H1 (cell line): Measurements from ENCODE around the gene ACACB. TPM values are rescaled to one million over a fixed set of nuclear protein-coding genes. Genes with fewer than 3 reads are reported as not detected.

Source experiments
- CTCF ChIA-PET: fragments of 300-600 bp; sonication (Branson Sonifier 250); formaldehyde crosslinking; loops from one replicate; lab custom pipeline; 2021; ENCODE audit not compliant: partially characterized antibody; lab: Charles Lee
- POLR2A ChIA-PET: fragments of 300-600 bp; sonication (Branson Sonifier 250); formaldehyde crosslinking; loops from one replicate; lab custom pipeline; 2021; ENCODE audit warnings: inconsistent platforms; ENCODE audit not compliant: partially characterized antibody; lab: Charles Lee
- DNase-seq, 2 experiments: peaks; one replicate each; pipeline versions ENCODE4 v3.0.0 to v3.0.0-alpha.2; 2010 to 2022; ENCODE audit warnings: low spot score in 2 of 2, low read depth in 1 of 2, mixed read lengths in 1 of 2
- FAIRE-seq: peaks from 2 replicates; lab custom pipeline; 2011; peaks lifted over from hg19 to GRCh38; lab: Jason Lieb, UNC
- H2AFZ ChIP-seq: 2 replicates; pipeline ENCODE4 v1.8.1; 2012; ENCODE audit warnings: low read length, inconsistent platforms
- H2AK5ac ChIP-seq: 2 replicates; pipeline ENCODE4 v1.6.1; 2013; ENCODE audit warnings: low read depth, low read length
- H2BK120ac ChIP-seq: replicated peaks from 2 replicates; pipeline ENCODE3; 2013; ENCODE audit warnings: low read depth, low read length, inconsistent platforms
- H2BK12ac ChIP-seq: 2 replicates; pipeline ENCODE4 v1.6.1; 2013; ENCODE audit warnings: low read depth, low read length
- H2BK15ac ChIP-seq: 2 replicates; pipeline ENCODE4 v1.6.1; 2013; ENCODE audit warnings: low read length
- H2BK20ac ChIP-seq: 2 replicates; pipeline ENCODE4 v1.6.1; 2013; ENCODE audit warnings: low read length
- H2BK5ac ChIP-seq: 2 replicates; pipeline ENCODE4 v1.6.1; 2013; ENCODE audit warnings: low read depth, low read length
- H3K14ac ChIP-seq: 2 replicates; pipeline ENCODE4 v1.6.1; 2013; ENCODE audit warnings: inconsistent platforms; ENCODE audit not compliant: insufficient read length
- H3K18ac ChIP-seq: 2 replicates; pipeline ENCODE4 v1.6.1; 2013; ENCODE audit warnings: low read length; ENCODE audit errors: extremely low read depth
- H3K23ac ChIP-seq: 2 replicates; pipeline ENCODE4 v1.6.1; 2013; ENCODE audit warnings: inconsistent platforms; ENCODE audit not compliant: insufficient read length
- H3K23me2 ChIP-seq: 2 replicates; pipeline ENCODE4 v1.6.1; 2013; ENCODE audit warnings: low read depth, low read length
- H3K27ac ChIP-seq: 2 replicates; pipeline ENCODE4 v1.6.1; 2011; ENCODE audit warnings: low read depth, low read length, inconsistent platforms
- H3K27me3 ChIP-seq, 4 experiments: replicated peaks in 1 of 4; 1 replicate in 1 of 4; 2 replicates in 3 of 4; pipeline versions ENCODE4 v1.6.1 to v1.8.1; 2011 to 2013; ENCODE audit warnings: low read length in 3 of 4, mild to moderate bottlenecking in 3 of 4, inconsistent platforms in 2 of 4, mixed read lengths in 2 of 4, moderate library complexity in 1 of 4; ENCODE audit not compliant: control insufficient read depth in 3 of 4, insufficient read depth in 3 of 4; ENCODE audit errors: extremely low read depth in 1 of 4
- H3K36me3 ChIP-seq, 4 experiments: 2 replicates each; pipeline versions ENCODE4 v1.6.1 to v1.8.1; 2011 to 2013; ENCODE audit warnings: mild to moderate bottlenecking in 4 of 4, low read length in 3 of 4, moderate library complexity in 2 of 4, control low read depth in 1 of 4, inconsistent platforms in 1 of 4; ENCODE audit not compliant: insufficient read depth in 4 of 4, control insufficient read depth in 2 of 4
- H3K4ac ChIP-seq: replicated peaks from 2 replicates; pipeline ENCODE3; 2013; ENCODE audit warnings: low read length, low read depth, mixed read lengths, inconsistent platforms; ENCODE audit not compliant: insufficient read length
- H3K4me1 ChIP-seq, 4 experiments: replicated peaks in 1 of 4; 1 replicate in 1 of 4; 2 replicates in 3 of 4; pipeline versions ENCODE4 v1.6.1 to v1.8.1; 2011 to 2013; ENCODE audit warnings: low read length in 3 of 4, inconsistent platforms in 2 of 4, mixed read lengths in 1 of 4; ENCODE audit not compliant: insufficient read depth in 4 of 4, control insufficient read depth in 3 of 4
- H3K4me2 ChIP-seq, 2 experiments: 2 replicates each; pipeline versions ENCODE4 v1.6.1 to v1.8.1; 2011 to 2013; ENCODE audit warnings: low read depth in 2 of 2, low read length in 2 of 2, control low read depth in 1 of 2, inconsistent platforms in 1 of 2, mild to moderate bottlenecking in 1 of 2; ENCODE audit not compliant: insufficient read depth in 1 of 2
- H3K4me3 ChIP-seq, 4 experiments: fragments of 200-600, 300-600 bp in 1 of 4; sonication (generic), shearing (Covaris generic), sonication (Bioruptor Twin) in 1 of 4; 2 replicates each; pipeline versions ENCODE4 v1.5.1 to v1.8.1; 2011 to 2016; ENCODE audit warnings: low read length in 4 of 4, low read depth in 3 of 4, control low read depth in 2 of 4, inconsistent platforms in 2 of 4, mild to moderate bottlenecking in 2 of 4, mixed read lengths in 1 of 4, moderate library complexity in 1 of 4; ENCODE audit not compliant: insufficient read depth in 2 of 4; ENCODE audit errors: extremely low read depth in 1 of 4
- H3K56ac ChIP-seq: replicated peaks from 2 replicates; pipeline ENCODE3; 2013; ENCODE audit warnings: low read depth, mild to moderate bottlenecking, mixed read lengths, low read length, inconsistent platforms; ENCODE audit not compliant: insufficient read length
- H3K79me1 ChIP-seq: 2 replicates; pipeline ENCODE4 v1.6.1; 2013; ENCODE audit warnings: low read depth, low read length, control low read depth
- H3K79me2 ChIP-seq, 2 experiments: 2 replicates each; pipeline versions ENCODE4 v1.6.1 to v1.8.1; 2012 to 2013; ENCODE audit warnings: low read length in 2 of 2, mild to moderate bottlenecking in 2 of 2, inconsistent platforms in 1 of 2; ENCODE audit not compliant: insufficient read depth in 2 of 2, control insufficient read depth in 1 of 2
- H3K9ac ChIP-seq, 4 experiments: replicated peaks in 1 of 4; 1 replicate in 1 of 4; 2 replicates in 3 of 4; pipeline versions ENCODE4 v1.6.1 to v1.8.1; 2011 to 2013; ENCODE audit warnings: low read depth in 3 of 4, low read length in 3 of 4, control low read depth in 2 of 4, mild to moderate bottlenecking in 2 of 4, moderate library complexity in 2 of 4, inconsistent platforms in 1 of 4; ENCODE audit errors: extremely low read depth in 1 of 4
- H3K9me3 ChIP-seq, 2 experiments: 2 replicates each; pipeline versions ENCODE4 v1.6.1 to v1.8.1; 2012 to 2013; ENCODE audit warnings: mild to moderate bottlenecking in 2 of 2, moderate library complexity in 2 of 2, control low read depth in 1 of 2, inconsistent platforms in 1 of 2, low read depth in 1 of 2, low read length in 1 of 2, mixed read lengths in 1 of 2; ENCODE audit not compliant: insufficient read depth in 2 of 2
- H4K20me1 ChIP-seq, 2 experiments: replicated peaks in 1 of 2; 2 replicates each; pipeline versions ENCODE3 to v1.8.1; 2011 to 2013; ENCODE audit warnings: inconsistent platforms in 2 of 2, low read length in 2 of 2, mild to moderate bottlenecking in 1 of 2; ENCODE audit not compliant: insufficient read depth in 2 of 2, control insufficient read depth in 1 of 2
- H4K5ac ChIP-seq: 2 replicates; pipeline ENCODE4 v1.6.1; 2013; ENCODE audit warnings: low read length, low read depth, mixed read lengths, inconsistent platforms; ENCODE audit not compliant: insufficient read length
- H4K8ac ChIP-seq: 2 replicates; pipeline ENCODE4 v1.8.0; 2013; ENCODE audit warnings: mild to moderate bottlenecking, moderate library complexity, low read length, inconsistent platforms; ENCODE audit not compliant: insufficient read depth; ENCODE audit errors: extremely low read depth
- H4K91ac ChIP-seq: replicated peaks from 2 replicates; pipeline ENCODE3; 2013; ENCODE audit warnings: low read length, mixed read lengths, inconsistent platforms; ENCODE audit not compliant: insufficient read length
- BACH1 ChIP-seq: IDR thresholded peaks from 2 replicates; pipeline ENCODE4 v1.6.1; 2012; ENCODE audit warnings: low read length, improper control_type of control experiment
- BRCA1 ChIP-seq: IDR thresholded peaks from 2 replicates; pipeline ENCODE4 v1.6.1; 2012; ENCODE audit warnings: low read depth, low read length, improper control_type of control experiment
- CTBP2 ChIP-seq: IDR thresholded peaks from 2 replicates; pipeline ENCODE4 v1.7.0; 2011; ENCODE audit warnings: borderline replicate concordance, mild to moderate bottlenecking, moderate library complexity, mixed read lengths, low read length; ENCODE audit not compliant: insufficient read depth, insufficient read length
- HDAC6 ChIP-seq: IDR thresholded peaks from one replicate; pipeline ENCODE4 v1.7.1; 2012; ENCODE audit warnings: low read depth, mild to moderate bottlenecking, inconsistent platforms, low read length, moderate library complexity
- JUN ChIP-seq: IDR thresholded peaks from 2 replicates; pipeline ENCODE4 v1.6.1; 2011; ENCODE audit warnings: low read depth, mild to moderate bottlenecking, improper control_type of control experiment, low read length
- NANOG ChIP-seq: IDR thresholded peaks from 2 replicates; pipeline ENCODE4 v1.6.1; 2011; ENCODE audit warnings: low read length, low read depth, mild to moderate bottlenecking, inconsistent platforms; ENCODE audit not compliant: insufficient read depth, poor library complexity, severe bottlenecking
- POLR2A ChIP-seq, 2 experiments: IDR thresholded peaks; 1 replicate in 1 of 2; 2 replicates in 1 of 2; pipeline ENCODE4 v1.6.1; 2011; ENCODE audit warnings: low read depth in 2 of 2, low read length in 2 of 2, mild to moderate bottlenecking in 2 of 2; ENCODE audit errors: control extremely low read depth in 1 of 2
- POLR2AphosphoS5 ChIP-seq: IDR thresholded peaks from 2 replicates; pipeline ENCODE4 v1.6.1; 2011; ENCODE audit warnings: low read depth, low read length
- SRF ChIP-seq: IDR thresholded peaks from 2 replicates; pipeline ENCODE4 v1.6.1; 2011; ENCODE audit warnings: mild to moderate bottlenecking, low read depth, low read length, moderate library complexity
- TAF1 ChIP-seq: IDR thresholded peaks from 2 replicates; pipeline ENCODE4 v1.6.1; 2011; ENCODE audit warnings: mild to moderate bottlenecking, low read depth, low read length
- ZNF274 ChIP-seq: IDR thresholded peaks from 2 replicates; pipeline ENCODE4 v1.7.0; 2012; ENCODE audit warnings: low read length, borderline replicate concordance; ENCODE audit errors: extremely low read depth
- WGBS, 2 experiments: shearing (Covaris generic) in 1 of 2; methylation state at CpG; one replicate each; pipeline versions ENCODE4 v1.1.6 to v1.1.7; 2013 to 2015; ENCODE audit warnings: low lambda C conversion rate in 2 of 2, mixed read lengths in 2 of 2, inconsistent platforms in 1 of 2, low coverage in 1 of 2, missing lambda C conversion rate in 1 of 2; ENCODE audit not compliant: insufficient replicate concordance in 2 of 2, insufficient coverage in 1 of 2, insufficient read length in 1 of 2; ENCODE audit errors: extremely low coverage in 1 of 2, missing lambda C conversion rate in 1 of 2; 5-methylcytosine and 5-hydroxymethylcytosine counted together
- polyA plus RNA-seq, 7 experiments: library from polyadenylated mRNA; depleted of rRNA in 3 of 7; stranded (reverse) in 5 of 7; unstranded in 2 of 7; fragments of >200 nt in 5 of 7; fragments of 200-250 nt in 2 of 7; gene quantifications; 1 replicate in 5 of 7; 2 replicates in 1 of 7; 4 replicates in 1 of 7; pipeline versions ENCODE4 v1.2.1 to v1.2.3, GENCODE V29; 2011 to 2013; ENCODE audit warnings: missing spikeins in 2 of 7, mixed read lengths in 2 of 7
- total RNA-seq: library from RNA; stranded (reverse); fragmentation: NEBNext Ultra II Directional; extraction: Animal tissue kit (Norgen Biotek cat#: 25700); gene quantifications from 2 replicates; pipeline ENCODE4 v1.2.1, GENCODE V29; 2021
- TF ChIP-seq, protein P1 (sequence below): IDR thresholded peaks from 2 replicates; pipeline ENCODE4 v1.6.1; 2011; ENCODE audit warnings: low read depth, mild to moderate bottlenecking, low read length; ENCODE audit not compliant: insufficient read depth

Gene ACACB
- total and polyA plus RNA-seq, 2 of the 8 experiments (the other 6 are each of a cell fraction or from before 2014, with no cell fraction given), result 5.8 to 15.3 TPM

DNA sequence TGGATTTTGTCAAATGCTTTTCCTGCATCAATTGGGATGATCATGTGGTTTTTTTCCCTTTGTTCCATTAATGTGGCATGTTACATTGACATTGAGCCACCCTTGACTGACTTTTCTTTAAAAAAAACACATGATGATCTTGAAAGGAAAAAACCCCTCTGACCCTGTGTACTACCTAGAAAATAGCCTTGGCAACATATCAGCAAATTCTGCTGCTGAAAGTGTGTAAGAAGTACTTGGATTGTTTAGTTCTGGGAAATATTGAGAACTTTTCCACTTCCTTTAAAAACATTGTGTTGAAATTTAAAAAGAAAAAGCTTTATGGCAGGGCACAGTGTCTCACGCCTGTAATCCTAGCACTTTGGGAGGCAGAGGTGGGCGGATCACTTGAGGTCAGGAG lies 20.7 kb downstream of the ACACB start:
- H3K18ac ChIP-seq, result no peak overlapping the region
- no peak overlapping the region for H3K4me3 ChIP-seq
- no peaks in the 10 kb centered on the region for H3K79me2 ChIP-seq
- no peak for DNase-seq
- H3K27me3 ChIP-seq, result no peaks in the 10 kb centered on the region
- no peaks in the 10 kb centered on the region for H3K4me1 ChIP-seq
- no peak overlapping the region for H3K9ac ChIP-seq
- H3K14ac ChIP-seq, result no peak overlapping the region
- no peak overlapping the region for H2BK20ac ChIP-seq
- no peak for FAIRE-seq
- no peak overlapping the region for H2AK5ac ChIP-seq
- no peak overlapping the region for H4K91ac ChIP-seq
- WGBS, 2 experiments, result 92% methylated on average over 2 of the region's 2 CpGs; no CpG with 5 or more reads in 1 of the 2 experiments
- no peaks in the 10 kb centered on the region for H4K20me1 ChIP-seq
- CTCF ChIA-PET, result interaction anchor here (0.9 to 1.2 kb wide), 2 partner anchors 25 to 515 kb away, joined by 3 to 4 read pairs; no protein-coding TSS in a partner anchor
- no peaks in the 10 kb centered on the region for H3K23me2 ChIP-seq
- H2BK12ac ChIP-seq, result no peak overlapping the region
- H3K36me3 ChIP-seq, result no peaks in the 10 kb centered on the region
- POLR2A ChIA-PET, result interaction anchor here (1.2 kb wide), 2 partner anchors 17 to 18 kb away, joined by 3 to 5 read pairs; no protein-coding TSS in a partner anchor
- no peak overlapping the region for H3K56ac ChIP-seq
- H3K4me2 ChIP-seq, result no peak overlapping the region
- TF ChIP-seq ZNF274 (no peak), SRF (no peak), CTBP2 (no peak), BACH1 (no peak), POLR2A (IDR thresholded peaks at IDR 0.05; ENCODE audit: control extremely low read depth in 1 of 2, low read depth in 2 of 2, low read length in 2 of 2) (no peak), HDAC6 (no peak), NANOG (no peak), JUN (no peak), TAF1 (no peak), POLR2AphosphoS5 (no peak), BRCA1 (no peak)
- TF ChIP-seq, protein P1, sequence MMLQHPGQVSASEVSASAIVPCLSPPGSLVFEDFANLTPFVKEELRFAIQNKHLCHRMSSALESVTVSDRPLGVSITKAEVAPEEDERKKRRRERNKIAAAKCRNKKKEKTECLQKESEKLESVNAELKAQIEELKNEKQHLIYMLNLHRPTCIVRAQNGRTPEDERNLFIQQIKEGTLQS, result no peak
- no peak overlapping the region for H3K4ac ChIP-seq
- no peaks in the 10 kb centered on the region for H3K79me1 ChIP-seq
- H2AFZ ChIP-seq, result no peak overlapping the region
- H2BK120ac ChIP-seq, result no peak overlapping the region
- no peak overlapping the region for H4K5ac ChIP-seq
- no peak overlapping the region for H2BK15ac ChIP-seq
- H3K27ac ChIP-seq, result no peak overlapping the region
- no peak overlapping the region for H4K8ac ChIP-seq
- no peak overlapping the region for H2BK5ac ChIP-seq
- no peaks in the 10 kb centered on the region; a peak in 1 of 4 replicates for H3K9me3 ChIP-seq
- H3K23ac ChIP-seq, result no peak overlapping the region
